HUDEP-2 (cell line): ENCODE results near the gene ACOXL.
A peak's percentile ranks its signal among the peaks of the same experiment; 100 is the strongest.
"Not testable (repeated sequence)": the region's sequence is repeated elsewhere in the genome, so short reads cannot be mapped to it uniquely, and the experiment has no call there.

Experiments used
- DNase-seq, 76 experiments: peaks; one replicate each; lab custom pipeline; 2025; ENCODE audit not compliant: unreplicated experiment in 76 of 76; lab: John Stamatoyannopoulos, UW

Gene ACOXL

GRCh38 chr2:110852541-110853263, 120.3 kb downstream of the ACOXL start:
- DNase-seq = no peak

DNA sequence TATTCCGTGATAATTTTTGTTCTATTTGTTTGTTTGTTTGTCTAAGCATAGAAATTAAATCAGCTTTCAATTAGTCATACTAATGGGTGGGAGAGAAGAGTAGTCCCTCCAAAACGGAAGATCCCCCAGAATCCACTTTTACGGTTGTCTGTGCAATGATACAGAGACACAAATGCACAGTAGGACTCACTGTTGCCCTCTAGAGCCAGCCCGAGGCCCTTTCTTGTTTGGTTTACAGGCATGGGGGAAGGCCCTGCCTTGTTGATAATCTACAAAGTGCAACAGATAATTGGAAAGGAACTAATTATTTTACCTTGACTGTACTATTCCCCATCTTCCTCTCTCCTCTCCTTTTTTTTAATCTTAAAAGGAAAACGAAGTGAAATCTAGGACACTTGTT, 121.1 kb downstream of the ACOXL start:
- DNase-seq = peak in 26 of 76 experiments; percentile 3 to 37 (median 14)

GRCh38 chr2:110853948-110854347, 121.6 kb downstream of the ACOXL start:
- no peak for DNase-seq

DNA sequence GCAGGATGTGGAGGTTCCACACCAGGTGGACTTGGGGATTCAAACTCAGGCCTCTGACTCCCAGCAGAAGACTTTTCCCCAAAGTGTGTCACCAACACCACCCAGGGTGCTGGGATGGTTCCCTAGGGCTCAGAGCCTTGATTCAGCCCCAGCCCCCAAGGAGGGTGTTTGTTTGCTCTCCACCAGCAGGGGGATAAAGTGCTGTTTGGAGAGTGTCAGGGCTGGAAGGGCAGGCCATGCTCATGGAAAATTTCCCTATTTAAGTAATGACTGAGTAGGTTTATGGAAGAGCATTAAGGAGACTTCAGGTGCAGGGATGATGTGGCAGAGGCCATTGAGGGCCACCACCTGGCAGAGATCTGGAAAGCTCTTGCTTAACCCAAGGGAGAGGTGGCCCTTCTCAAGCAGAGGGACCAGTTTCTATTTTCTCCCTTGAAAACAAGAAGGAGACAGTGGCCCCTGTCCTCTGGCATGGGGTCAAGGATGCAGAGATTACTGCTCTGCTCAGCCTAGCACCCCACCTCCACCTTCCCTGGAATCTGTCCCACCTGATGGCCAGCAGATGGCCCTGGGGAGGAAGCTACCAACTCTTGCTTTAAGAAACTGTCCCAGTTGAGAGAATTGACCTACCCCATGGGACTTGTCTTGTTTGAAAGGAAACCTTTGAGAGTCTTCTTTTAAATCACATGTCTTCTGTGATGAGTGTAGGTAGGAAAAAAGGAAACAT, 122.1 kb downstream of the ACOXL start:
- peak in 1 of 76 experiments; percentile 2 for DNase-seq

GRCh38 chr2:110855841-110856240, 123.5 kb downstream of the ACOXL start:
- DNase-seq = not testable (repeated sequence)

- no peak for DNase-seq
These were observed 125.9 kb downstream of the ACOXL start for GRCh38 chr2:110858135-110858725.

DNA sequence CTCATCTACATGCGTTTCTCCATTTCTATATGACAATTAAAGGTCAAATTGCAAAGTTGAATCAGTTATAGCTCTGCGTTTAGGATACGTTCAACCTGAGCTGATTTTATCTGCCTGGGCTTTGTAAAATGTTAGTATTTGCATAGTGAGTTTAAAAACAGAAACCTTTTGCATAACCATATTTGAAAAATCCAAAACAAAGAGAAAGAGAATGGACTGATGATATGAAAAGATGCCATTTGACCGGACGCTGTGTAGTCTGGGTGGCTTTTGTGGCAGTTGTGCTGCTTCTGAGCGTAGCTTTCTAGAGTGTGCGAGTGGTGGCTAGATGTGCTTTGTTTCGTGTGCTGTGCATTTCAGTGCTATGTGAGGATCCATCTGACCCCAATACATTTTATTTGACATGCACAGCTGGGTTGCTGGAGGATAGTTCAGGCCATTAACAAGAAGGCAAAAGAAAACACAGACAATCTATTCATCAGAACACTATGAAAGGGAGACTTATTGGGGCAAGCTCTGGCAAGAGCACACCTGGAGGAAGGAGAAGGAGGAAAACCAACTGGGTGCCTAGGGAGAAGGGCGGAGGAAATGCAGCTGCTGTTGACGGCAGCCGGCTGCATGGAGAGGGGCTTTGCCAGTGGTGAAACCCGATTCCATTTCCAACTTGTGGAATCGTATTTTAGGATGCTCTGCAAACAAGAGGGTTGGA, 126.8 kb downstream of the ACOXL start:
- DNase-seq = no peak

DNA sequence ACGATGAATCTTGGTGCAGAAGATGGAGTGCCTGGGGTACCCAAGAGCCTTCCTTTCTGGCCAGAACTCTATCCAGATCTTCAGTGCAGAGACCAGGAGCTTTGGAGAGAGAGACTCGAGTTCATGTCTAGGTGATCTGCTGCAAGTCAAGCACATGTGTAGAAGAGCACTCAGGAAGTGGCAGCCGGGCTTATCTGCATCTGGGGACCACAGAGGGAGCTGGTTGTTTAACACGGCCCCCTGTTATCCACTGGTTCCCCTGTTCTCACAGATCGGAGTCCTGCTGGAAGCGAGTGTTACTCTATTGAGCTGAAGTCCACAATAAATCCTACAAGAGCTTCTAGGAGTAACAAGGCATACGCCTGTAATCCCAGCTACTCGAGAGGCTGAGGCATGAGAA, 128.3 kb downstream of the ACOXL start:
- DNase-seq = no peak

DNA sequence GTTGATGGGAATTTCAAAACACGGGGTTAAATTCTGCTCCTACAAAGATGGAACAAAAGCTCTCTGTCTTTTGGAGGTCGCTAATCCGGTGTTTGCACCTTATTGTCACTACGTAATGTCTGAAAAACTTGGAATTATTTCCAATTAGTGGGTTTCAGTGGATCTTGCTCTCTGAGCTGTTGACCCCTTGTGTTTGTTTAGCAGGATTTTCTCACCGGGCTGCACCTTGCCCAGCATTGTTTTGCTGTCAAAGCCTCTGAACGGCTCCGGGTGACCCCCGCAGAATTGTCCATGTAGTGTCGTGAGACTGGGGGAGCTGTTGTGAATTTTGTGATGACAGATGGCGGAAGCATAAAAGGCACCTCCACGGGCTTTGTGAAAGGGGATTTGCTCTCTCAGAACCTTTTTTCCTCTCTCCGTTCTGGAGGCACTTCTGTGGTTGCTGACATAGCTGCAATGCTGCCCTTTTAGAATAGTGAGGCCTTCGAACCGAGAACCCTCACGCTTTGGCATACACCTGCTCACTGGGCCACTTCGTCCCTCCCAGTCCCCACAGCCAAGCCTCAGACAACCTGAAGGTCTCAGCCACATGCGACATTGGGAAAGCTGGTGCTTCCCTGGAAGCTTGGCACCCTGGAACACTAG, 129.4 kb downstream of the ACOXL start:
- DNase-seq = no peak

- no peak for DNase-seq
These were observed 131.4 kb downstream of the ACOXL start for GRCh38 chr2:110863726-110864125.

GRCh38 chr2:110864176-110864575, 131.8 kb downstream of the ACOXL start:
- no peak for DNase-seq

- DNase-seq = no peak
These were observed 132.4 kb downstream of the ACOXL start for GRCh38 chr2:110864731-110865130.

DNA sequence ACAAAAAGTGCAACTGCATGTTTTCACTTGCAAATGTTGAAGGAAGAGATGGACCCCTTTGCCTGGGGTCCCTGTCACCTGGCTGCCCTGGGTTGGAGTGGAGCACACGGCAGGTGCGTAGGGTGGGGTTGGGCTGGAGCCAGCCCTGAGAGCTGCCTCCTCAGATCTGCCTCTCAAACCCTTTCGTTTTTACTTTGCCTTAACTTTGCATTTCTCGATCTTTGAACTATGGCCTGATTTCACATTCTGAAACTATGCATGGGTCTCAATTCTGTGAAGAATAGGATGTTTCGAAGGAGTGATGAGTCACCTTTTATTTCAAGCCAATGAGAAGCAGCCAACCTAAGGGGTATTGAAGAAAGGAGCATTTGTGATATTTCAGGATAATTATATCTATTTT, 132.8 kb downstream of the ACOXL start:
- no peak for DNase-seq

DNA sequence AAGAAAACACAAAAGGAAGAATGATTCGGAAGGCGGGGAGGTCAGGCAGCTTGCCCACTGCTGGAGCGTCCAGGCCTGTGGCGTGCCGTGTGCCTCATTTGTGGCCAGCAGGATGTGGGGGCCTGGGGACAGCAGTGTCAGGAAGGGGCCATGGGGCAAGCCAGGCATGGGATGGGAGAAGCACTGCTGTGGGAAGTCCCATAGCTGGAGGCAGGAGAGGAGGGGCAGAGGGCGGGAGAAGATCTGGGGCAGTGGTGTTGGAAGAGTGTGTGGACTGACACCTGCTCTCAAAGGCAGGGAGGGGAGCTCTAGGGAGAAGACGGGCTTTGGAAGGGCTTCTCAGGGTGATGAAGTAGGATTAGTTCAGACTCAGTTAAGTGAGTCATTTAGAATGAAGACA, 133.7 kb downstream of the ACOXL start:
- no peak for DNase-seq

DNA sequence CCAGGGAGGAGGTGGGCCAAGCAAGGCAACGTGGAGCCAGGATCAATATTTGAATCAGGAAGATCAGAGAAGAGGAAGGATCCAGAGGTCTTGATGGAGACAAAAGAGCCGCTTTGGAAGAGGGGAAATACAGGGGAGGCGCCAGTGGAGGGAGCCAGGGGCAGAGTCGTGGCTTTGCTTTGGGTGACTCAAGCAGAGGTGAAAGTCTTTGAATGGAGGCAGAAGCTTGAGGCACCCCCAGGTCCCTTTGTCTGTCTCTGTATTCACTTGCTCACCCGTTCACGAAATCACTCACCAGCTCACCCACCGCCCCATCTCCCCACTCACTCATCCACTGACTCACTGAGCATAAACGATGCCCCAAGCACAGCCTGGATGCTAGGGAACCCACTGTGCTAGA, 134.1 kb downstream of the ACOXL start:
- DNase-seq = no peak

DNA sequence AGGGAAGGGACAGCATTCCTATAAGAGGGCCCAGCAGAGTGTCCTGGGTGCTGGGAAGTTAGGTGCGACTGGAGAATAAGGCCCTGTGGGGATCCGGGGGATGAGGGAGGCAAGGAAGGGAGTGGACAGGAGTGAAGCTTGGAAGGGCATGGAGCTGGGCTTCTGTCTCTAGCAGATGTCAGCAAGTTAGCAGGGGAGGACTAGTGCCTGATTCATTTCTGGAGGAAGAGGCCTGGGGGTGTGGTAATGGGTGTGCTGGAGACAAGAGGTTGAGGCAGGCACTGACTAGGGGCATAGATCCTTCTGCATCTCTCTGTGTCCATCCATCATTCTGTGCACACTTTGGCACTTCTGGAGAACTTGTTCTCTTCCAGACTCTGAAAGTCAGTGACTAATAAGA, 134.7 kb downstream of the ACOXL start:
- DNase-seq = no peak

DNA sequence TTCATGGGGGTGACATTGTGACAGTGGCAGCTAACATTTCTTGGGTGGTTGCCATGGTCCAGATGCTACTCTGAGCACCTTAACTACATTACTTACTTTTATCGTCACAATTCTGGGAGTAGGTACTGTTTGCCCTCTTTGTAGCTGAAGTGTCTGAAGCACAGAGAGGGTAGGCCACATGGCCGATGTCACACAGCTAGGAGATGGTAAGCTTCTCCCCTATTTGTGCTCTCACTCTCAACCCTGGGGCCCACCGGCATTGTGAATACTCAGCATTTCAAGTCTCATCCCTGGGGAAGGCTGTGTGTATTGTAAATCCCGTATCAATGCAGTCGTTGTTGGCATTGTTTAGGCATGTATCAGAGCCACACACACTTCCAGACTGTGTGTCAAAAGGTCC, 136.6 kb downstream of the ACOXL start:
- DNase-seq = no peak

- DNase-seq = peak in 8 of 76 experiments; percentile 3 to 40 (median 20)
These were observed 137.4 kb downstream of the ACOXL start for GRCh38 chr2:110869472-110870446.

- DNase-seq = no peak
These were observed 138.2 kb downstream of the ACOXL start for GRCh38 chr2:110870545-110870944.

- no peak for DNase-seq
These were observed 139.3 kb downstream of the ACOXL start for GRCh38 chr2:110871637-110872036.
